ENCODE data around the gene STK24. TPM values are rescaled to one million over a fixed set of nuclear protein-coding genes. Genes with fewer than 3 reads are reported as not detected.

STK24 gene
- total and polyA plus RNA-seq, 7 donors, result 27.2 to 58.1 (median 34.3) TPM

GRCh38 chr13:98541191-98541590, 35.7 kb downstream of the STK24 start:
- Histone ChIP-seq H3K4me3 (no peak overlapping the region), H3K4me1 (peaks cover 61% of the 10 kb centered on the region), H3K36me3 (ENCODE audit: insufficient read depth in 1 of 2, low read depth in 1 of 2) (no peaks in the 10 kb centered on the region), H3K27me3 (ENCODE audit: insufficient read depth in 3 of 3, low read length in 2 of 3) (no peaks in the 10 kb centered on the region), H3K9me3 (no peaks in the 10 kb centered on the region), H3K27ac (no peak overlapping the region)
- intact Hi-C loops (cut with DNase I), result no loop called here
- whole genome bisulfite sequencing, 3 donors, result 52 to 62% (median 54%) methylated on average over 5 of the region's 5 CpGs
- no peak for TF ChIP-seq CTCF (IDR thresholded peaks at IDR 0.05)
- no peak for ATAC-seq
- no peak for DNase-seq

- H3K27me3 ChIP-seq (ENCODE audit: insufficient read depth in 3 of 3, low read length in 2 of 3), result no peaks in the 10 kb centered on the region
- no peak for TF ChIP-seq CTCF (IDR thresholded peaks at IDR 0.05)
- intact Hi-C loops (cut with DNase I), result no loop called here
- WGBS, 3 donors, result 16 to 21% (median 17%) methylated on average over 1 of the region's 1 CpG
- H3K9me3 ChIP-seq, result no peaks in the 10 kb centered on the region
- no peak overlapping the region for H3K27ac ChIP-seq
- H3K4me3 ChIP-seq, result no peak overlapping the region
- no peak for DNase-seq
- peaks cover 66% of the 10 kb centered on the region for H3K4me1 ChIP-seq
- H3K36me3 ChIP-seq (ENCODE audit: insufficient read depth in 1 of 2, low read depth in 1 of 2), result no peaks in the 10 kb centered on the region
- no peak for ATAC-seq
Measured at GRCh38 chr13:98540476-98540875, 36.4 kb downstream of the STK24 start.

- no peaks in the 10 kb centered on the region for H3K9me3 ChIP-seq
- no peaks in the 10 kb centered on the region for H3K36me3 ChIP-seq (ENCODE audit: insufficient read depth in 1 of 2, low read depth in 1 of 2)
- H3K27me3 ChIP-seq (ENCODE audit: insufficient read depth in 3 of 3, low read length in 2 of 3), result no peaks in the 10 kb centered on the region
- no peak for DNase-seq
- intact Hi-C loops (cut with DNase I), result no loop called here
- peaks cover 68% of the 10 kb centered on the region for H3K4me1 ChIP-seq
- H3K4me3 ChIP-seq, result no peak overlapping the region
- no peak for TF ChIP-seq CTCF (IDR thresholded peaks at IDR 0.05)
- ATAC-seq, result no peak
- 32 to 62% (median 56%) methylated on average over 7 of the region's 7 CpGs for WGBS, 3 donors
- H3K27ac ChIP-seq, result no peak overlapping the region
Measured at GRCh38 chr13:98539666-98540065, 37.2 kb downstream of the STK24 start.

GRCh38 chr13:98538876-98539275, 38.0 kb downstream of the STK24 start:
- Histone ChIP-seq H3K9me3 (no peaks in the 10 kb centered on the region), H3K36me3 (ENCODE audit: insufficient read depth in 1 of 2, low read depth in 1 of 2) (no peaks in the 10 kb centered on the region), H3K27ac (no peak overlapping the region), H3K4me3 (no peak overlapping the region), H3K4me1 (peaks cover 62% of the 10 kb centered on the region), H3K27me3 (ENCODE audit: insufficient read depth in 3 of 3, low read length in 2 of 3) (no peaks in the 10 kb centered on the region)
- no peak for TF ChIP-seq CTCF (IDR thresholded peaks at IDR 0.05)
- no peak for ATAC-seq
- no peak for DNase-seq
- intact Hi-C loops (cut with DNase I), result no loop called here
- 89 to 92% (median 92%) methylated on average over 8 of the region's 8 CpGs for WGBS, 3 donors

- no peak overlapping the region for H3K4me3 ChIP-seq
- H3K27ac ChIP-seq, result no peak overlapping the region
- no peaks in the 10 kb centered on the region for H3K27me3 ChIP-seq (ENCODE audit: insufficient read depth in 3 of 3, low read length in 2 of 3)
- no peaks in the 10 kb centered on the region for H3K36me3 ChIP-seq (ENCODE audit: insufficient read depth in 1 of 2, low read depth in 1 of 2)
- whole genome bisulfite sequencing, 3 donors, result 89 to 95% (median 94%) methylated on average over 6 of the region's 6 CpGs
- DNase-seq, result no peak
- H3K4me1 ChIP-seq, result peaks cover 61% of the 10 kb centered on the region
- no peak for ATAC-seq
- TF ChIP-seq CTCF (IDR thresholded peaks at IDR 0.05), result no peak
- H3K9me3 ChIP-seq, result no peaks in the 10 kb centered on the region
- intact Hi-C loops (cut with DNase I), result no loop called here
Measured at GRCh38 chr13:98537740-98538139, 39.2 kb downstream of the STK24 start.
